Measurements from ENCODE around the gene MARCHF6. TPM values are rescaled to one million over a fixed set of nuclear protein-coding genes. Genes with fewer than 3 reads are reported as not detected.

Gene MARCHF6
- total and polyA plus RNA-seq, 8 donors: 123 to 188 (median 164) TPM

DNA sequence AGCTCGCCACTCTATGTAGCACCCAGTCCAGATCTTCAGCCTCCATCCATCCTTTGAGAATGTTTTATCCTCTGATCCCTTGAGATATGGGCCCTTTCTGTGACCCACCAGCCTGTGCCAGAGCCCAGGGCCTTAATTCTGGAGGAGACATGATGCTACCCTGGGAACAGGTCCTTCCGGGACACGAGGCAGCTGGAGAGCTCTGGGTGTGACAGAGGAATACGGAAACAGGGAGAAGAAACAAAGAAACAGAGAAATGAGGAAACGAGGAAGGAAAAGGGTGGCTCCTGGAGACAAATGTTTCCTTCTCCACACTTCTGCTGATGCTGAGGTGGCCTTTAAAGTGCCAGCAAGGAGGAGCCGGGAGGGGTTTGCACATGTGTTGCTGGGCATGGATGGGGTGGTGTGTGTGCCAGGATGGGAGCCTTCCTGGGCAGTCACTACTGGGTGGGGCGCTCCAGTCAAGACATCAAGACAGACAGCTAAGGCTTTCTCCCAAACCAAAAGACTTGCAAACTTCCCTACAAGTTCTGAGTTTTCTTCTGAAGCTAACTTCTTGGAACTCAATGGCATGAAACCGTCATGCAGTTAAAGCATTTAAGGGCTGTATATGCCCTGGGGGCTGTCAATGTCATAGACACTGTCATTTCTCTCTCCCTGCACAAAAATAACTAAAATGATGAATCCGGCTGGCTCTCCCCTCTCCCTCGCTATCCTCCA lies 22.8 kb upstream of the MARCHF6 start:
- Histone ChIP-seq H3K4me3 (no peak overlapping the region), H3K36me3 (no peaks in the 10 kb centered on the region), H3K4me1 (peaks cover 19 to 54% of the 10 kb centered on the region in 2 donors), H3K9me3 (no peaks in the 10 kb centered on the region), H3K27me3 (peaks cover 0 to 37% of the 10 kb centered on the region in 2 donors), H3K27ac (peak overlapping the region; percentile 43 to 53)
- no peak for ATAC-seq
- intact Hi-C loops (cut with DNase I): no loop called here
- no peak for DNase-seq
- TF ChIP-seq, protein P1, sequence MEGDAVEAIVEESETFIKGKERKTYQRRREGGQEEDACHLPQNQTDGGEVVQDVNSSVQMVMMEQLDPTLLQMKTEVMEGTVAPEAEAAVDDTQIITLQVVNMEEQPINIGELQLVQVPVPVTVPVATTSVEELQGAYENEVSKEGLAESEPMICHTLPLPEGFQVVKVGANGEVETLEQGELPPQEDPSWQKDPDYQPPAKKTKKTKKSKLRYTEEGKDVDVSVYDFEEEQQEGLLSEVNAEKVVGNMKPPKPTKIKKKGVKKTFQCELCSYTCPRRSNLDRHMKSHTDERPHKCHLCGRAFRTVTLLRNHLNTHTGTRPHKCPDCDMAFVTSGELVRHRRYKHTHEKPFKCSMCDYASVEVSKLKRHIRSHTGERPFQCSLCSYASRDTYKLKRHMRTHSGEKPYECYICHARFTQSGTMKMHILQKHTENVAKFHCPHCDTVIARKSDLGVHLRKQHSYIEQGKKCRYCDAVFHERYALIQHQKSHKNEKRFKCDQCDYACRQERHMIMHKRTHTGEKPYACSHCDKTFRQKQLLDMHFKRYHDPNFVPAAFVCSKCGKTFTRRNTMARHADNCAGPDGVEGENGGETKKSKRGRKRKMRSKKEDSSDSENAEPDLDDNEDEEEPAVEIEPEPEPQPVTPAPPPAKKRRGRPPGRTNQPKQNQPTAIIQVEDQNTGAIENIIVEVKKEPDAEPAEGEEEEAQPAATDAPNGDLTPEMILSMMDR (IDR thresholded peaks at IDR 0.05): no peak

DNA sequence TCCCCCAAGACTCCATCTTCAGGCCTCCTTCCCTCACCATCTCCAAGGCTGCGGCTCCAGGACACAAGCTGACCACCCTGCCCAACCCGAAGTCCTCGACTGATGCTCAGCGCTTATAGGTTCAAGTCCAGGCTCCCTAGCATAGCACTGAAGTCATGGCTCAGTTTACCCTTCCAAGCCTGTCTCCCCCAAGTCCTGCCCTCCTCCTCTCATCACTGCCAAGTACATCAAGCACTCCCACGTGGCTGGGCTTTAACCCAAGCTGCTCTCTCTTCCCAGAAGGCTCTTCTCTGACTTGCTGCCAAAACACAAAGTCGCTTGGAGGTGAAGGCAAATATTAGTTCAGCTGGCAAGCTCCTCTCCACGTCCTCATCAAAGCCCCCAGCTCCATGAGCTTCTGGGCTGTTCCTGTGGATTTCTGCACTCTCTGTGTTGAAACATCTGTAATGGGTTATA lies 22.1 kb upstream of the MARCHF6 start:
- H3K4me1 ChIP-seq: peaks cover 19 to 54% of the 10 kb centered on the region in 2 donors
- peak overlapping the region in 1 of 2 donors; percentile 13 for H3K27ac ChIP-seq
- TF ChIP-seq, protein P1 (IDR thresholded peaks at IDR 0.05): no peak
- intact Hi-C loops (cut with DNase I): no loop called here
- no peak overlapping the region for H3K4me3 ChIP-seq
- H3K36me3 ChIP-seq: no peaks in the 10 kb centered on the region
- H3K9me3 ChIP-seq: no peaks in the 10 kb centered on the region
- H3K27me3 ChIP-seq: peaks cover 0 to 37% of the 10 kb centered on the region in 2 donors
- DNase-seq: peak in 2 of 4 donors; percentile 74 to 93
- ATAC-seq: peak; percentile 48

DNA sequence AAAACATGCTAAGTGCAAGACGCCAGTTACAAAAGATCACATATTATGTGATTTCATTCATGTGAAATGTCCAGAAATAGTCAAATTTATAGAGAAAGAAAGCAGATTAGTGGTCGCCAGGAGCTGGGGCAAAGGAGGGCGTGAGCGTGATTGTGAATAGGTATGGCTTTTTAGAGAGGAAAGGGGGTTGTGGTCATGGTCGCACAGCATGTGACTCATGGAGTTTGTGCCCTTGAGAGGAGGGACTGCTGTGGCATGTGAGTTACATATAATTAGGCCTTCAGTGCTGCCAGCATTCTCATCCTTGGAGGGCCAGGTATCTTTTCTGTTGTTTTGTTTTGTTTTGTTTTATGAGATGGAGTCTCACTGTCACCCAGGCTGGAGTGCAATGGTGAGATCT lies 21.2 kb upstream of the MARCHF6 start:
- TF ChIP-seq, protein P1 (IDR thresholded peaks at IDR 0.05): no peak

DNA sequence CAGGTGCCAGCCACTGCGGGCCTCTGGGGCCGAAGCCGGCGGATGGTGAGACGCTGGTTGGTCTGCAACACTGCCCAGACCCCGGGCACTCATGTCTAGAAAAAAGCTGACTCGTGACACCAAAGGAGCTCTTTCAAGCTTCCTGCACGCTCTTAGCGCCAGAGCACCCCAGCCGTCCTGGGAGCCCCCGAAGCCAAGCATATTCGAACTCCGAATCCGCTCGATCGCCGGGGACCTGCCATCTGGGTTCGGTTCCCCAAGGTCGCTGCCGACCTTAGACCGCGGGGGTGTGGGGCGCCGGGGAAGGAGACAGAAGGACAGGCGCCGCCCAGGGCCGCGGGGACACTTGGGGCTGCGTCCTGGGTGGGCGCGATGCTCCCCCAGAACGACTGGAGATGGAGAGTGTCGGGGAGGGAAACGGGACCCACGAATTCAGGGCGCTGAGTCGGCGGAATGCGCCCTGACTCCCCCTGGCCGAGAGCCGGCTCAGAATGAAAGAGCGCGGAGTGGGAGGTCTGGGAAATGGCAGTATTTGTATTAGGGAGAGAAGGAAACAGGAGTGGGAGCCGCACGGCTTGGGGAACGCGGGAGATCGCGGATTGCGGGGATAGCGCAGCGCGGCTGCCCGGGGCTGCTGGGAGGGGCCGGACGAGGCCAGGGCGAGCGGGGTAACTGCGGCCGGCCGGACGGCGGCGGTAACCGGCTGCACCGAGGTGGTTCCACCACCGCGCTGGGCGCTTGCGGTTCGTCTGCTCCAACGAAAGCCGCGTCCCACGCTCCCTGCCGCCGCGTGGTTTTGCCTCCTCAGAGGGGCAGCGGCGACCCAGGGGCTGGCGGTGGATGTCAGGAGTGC lies 20.1 kb upstream of the MARCHF6 start:
- TF ChIP-seq, protein P1 (IDR thresholded peaks at IDR 0.05): no peak
- H3K9me3 ChIP-seq: no peaks in the 10 kb centered on the region
- DNase-seq: peak in 1 of 4 donors; percentile 90
- peak overlapping the region; percentile 47 to 53 for H3K4me3 ChIP-seq
- ATAC-seq: peak; percentile 75
- peaks cover 19 to 54% of the 10 kb centered on the region in 2 donors for H3K4me1 ChIP-seq
- intact Hi-C loops (cut with DNase I): no loop called here
- H3K27me3 ChIP-seq: peaks cover 0 to 37% of the 10 kb centered on the region in 2 donors
- H3K36me3 ChIP-seq: no peaks in the 10 kb centered on the region
- no peak overlapping the region for H3K27ac ChIP-seq

More for the DNA sequence above, 21.2 kb upstream of the MARCHF6 start:
- no peak for DNase-seq
- Histone ChIP-seq H3K27me3 (peaks cover 0 to 37% of the 10 kb centered on the region in 2 donors), H3K36me3 (no peaks in the 10 kb centered on the region), H3K4me3 (no peak overlapping the region), H3K4me1 (peaks cover 19 to 54% of the 10 kb centered on the region in 2 donors), H3K9me3 (no peaks in the 10 kb centered on the region), H3K27ac (no peak overlapping the region)
- ATAC-seq: no peak
- intact Hi-C loops (cut with DNase I): no loop called here

DNA sequence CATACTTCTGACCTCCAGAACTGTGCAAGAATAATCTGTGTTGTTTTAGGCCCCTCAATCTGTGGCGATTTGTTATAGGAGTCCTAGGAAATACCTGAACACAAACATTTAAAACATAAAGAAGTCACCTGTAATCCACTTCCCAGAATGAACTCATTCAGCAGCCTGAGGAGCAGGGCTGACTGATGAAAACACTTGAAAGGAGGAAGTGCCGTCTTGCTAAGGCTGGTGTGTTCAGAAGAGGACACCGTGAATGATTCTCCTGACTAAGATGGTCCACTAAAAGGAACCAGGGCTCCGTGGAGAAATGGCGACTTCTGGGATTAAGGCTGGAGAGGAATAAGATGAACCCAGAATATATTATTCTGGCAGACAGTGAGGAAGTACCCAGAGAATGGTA lies 18.7 kb upstream of the MARCHF6 start:
- Histone ChIP-seq H3K4me3 (no peak overlapping the region), H3K27me3 (peaks cover 0 to 37% of the 10 kb centered on the region in 2 donors), H3K4me1 (peaks cover 19 to 46% of the 10 kb centered on the region in 2 donors), H3K27ac (no peak overlapping the region), H3K36me3 (no peaks in the 10 kb centered on the region), H3K9me3 (no peaks in the 10 kb centered on the region)
- ATAC-seq (peak; percentile 23), DNase-seq (no peak)
- intact Hi-C loops (cut with DNase I): no loop called here
- TF ChIP-seq, protein P1 (IDR thresholded peaks at IDR 0.05): no peak
